Upper lobe of left lung (tissue), 4 donors: ENCODE measurements around the gene EIF4G3.

ENCODE experiments used
- CTCF ChIP-seq, 6 experiments: fragments of 450-650 bp in 4 of 6; fragments of 200-600 bp in 2 of 6; sonication (generic) in 2 of 6; IDR thresholded peaks; one replicate each; pipeline ENCODE4 v1.5.1; 2016 to 2019; ENCODE audit warnings: antibody characterized with exemption in 6 of 6
- POLR2A ChIP-seq, 4 donors: fragments of 450-650 bp; IDR thresholded peaks; one replicate each; pipeline ENCODE4 v1.5.1; 2016 to 2017; ENCODE audit warnings: antibody characterized with exemption in 4 of 4, mild to moderate bottlenecking in 2 of 4

- TF ChIP-seq CTCF (IDR thresholded peaks at IDR 0.05) (no peak), POLR2A (IDR thresholded peaks at IDR 0.05) (no peak)
Measured at GRCh38 chr1:21034725-21035628, 141.7 kb downstream of the EIF4G3 start.
